SK-N-MC (cell line): ENCODE results near the gene RPL7A.
"Not testable (repeated sequence)": the region's sequence is repeated elsewhere in the genome, so short reads cannot be mapped to it uniquely, and the experiment has no call there.

ENCODE experiments used
- EZH2 ChIP-seq: fragments of 200-600 bp; sonication (generic); IDR thresholded peaks from one replicate; pipeline ENCODE4 v1.6.1; 2017; ENCODE audit warnings: antibody characterized with exemption
- FOXP2 ChIP-seq: optimal IDR thresholded peaks from 2 replicates; pipeline ENCODE3; 2011; ENCODE audit warnings: mild to moderate bottlenecking, moderate library complexity; ENCODE audit not compliant: insufficient read depth; ENCODE audit errors: extremely low read length, control extremely low read depth
- POLR2AphosphoS5 ChIP-seq: IDR thresholded peaks from 2 replicates; pipeline ENCODE4 v1.6.1; 2012; ENCODE audit warnings: mild to moderate bottlenecking, low read depth, low read length, borderline replicate concordance

GRCh38 chr9:133391449-133391848, 43.4 kb downstream of the RPL7A start:
- not testable (repeated sequence) for TF ChIP-seq POLR2AphosphoS5, EZH2, FOXP2
